GM12892 (cell line): ENCODE data around the gene PEX5.
A peak's percentile ranks its signal among the peaks of the same experiment; 100 is the strongest.
"Not testable (repeated sequence)": the region's sequence is repeated elsewhere in the genome, so short reads cannot be mapped to it uniquely, and the experiment has no call there.

Source experiments
- DNase-seq: peaks from one replicate; pipeline ENCODE4 v3.0.0; 2011; ENCODE audit not compliant: insufficient read length
- FAIRE-seq: peaks from 2 replicates; lab custom pipeline; 2011; peaks lifted over from hg19 to GRCh38; lab: Jason Lieb, UNC
- POLR2A ChIP-seq: IDR thresholded peaks from 2 replicates; pipeline ENCODE4 v1.6.1; 2011; ENCODE audit warnings: low read depth, low read length, control low read depth
- POLR2AphosphoS5 ChIP-seq: IDR thresholded peaks from 2 replicates; pipeline ENCODE4 v1.6.1; 2011; ENCODE audit warnings: low read depth, low read length, control low read depth
- TAF1 ChIP-seq: IDR thresholded peaks from 2 replicates; pipeline ENCODE4 v1.6.1; 2011; ENCODE audit warnings: low read depth, mild to moderate bottlenecking, control low read depth, low read length, borderline replicate concordance

The PEX5 gene

GRCh38 chr12:7161811-7162210 lies 27.7 kb upstream of the PEX5 start:
- TF ChIP-seq TAF1 (no peak), POLR2AphosphoS5 (no peak), POLR2A (no peak)
- no peak for FAIRE-seq
- DNase-seq: no peak

DNA sequence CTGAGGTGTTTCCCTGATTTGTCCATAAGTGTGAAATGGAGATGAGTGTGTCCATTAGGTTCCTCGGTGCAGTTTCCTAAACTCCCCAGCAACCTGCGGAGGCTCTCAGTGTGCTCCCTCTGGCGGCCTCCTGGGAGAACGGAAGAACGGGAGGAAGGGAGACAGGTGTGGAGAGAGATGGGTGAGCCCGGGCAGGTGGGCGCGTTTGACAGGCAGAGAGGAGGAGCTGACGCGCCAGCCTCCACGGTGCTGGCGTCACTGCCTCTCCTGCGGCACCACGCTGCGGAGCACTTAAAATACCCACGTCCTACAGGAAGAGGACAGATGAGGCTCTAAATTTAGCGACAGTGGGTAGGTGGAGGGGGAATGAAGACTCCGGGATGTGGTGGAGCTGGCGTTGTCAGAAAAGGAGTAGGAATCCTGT lies 26.8 kb upstream of the PEX5 start:
- FAIRE-seq (no peak), DNase-seq (no peak)
- TF ChIP-seq POLR2AphosphoS5 (no peak), POLR2A (no peak), TAF1 (no peak)

GRCh38 chr12:7169951-7170350 lies 19.5 kb upstream of the PEX5 start:
- TF ChIP-seq TAF1 (no peak), POLR2AphosphoS5 (no peak), POLR2A (no peak)
- DNase-seq: no peak
- FAIRE-seq: no peak

GRCh38 chr12:7171854-7172253 lies 17.6 kb upstream of the PEX5 start:
- FAIRE-seq: no peak
- DNase-seq: no peak
- TF ChIP-seq POLR2AphosphoS5: no peak

DNA sequence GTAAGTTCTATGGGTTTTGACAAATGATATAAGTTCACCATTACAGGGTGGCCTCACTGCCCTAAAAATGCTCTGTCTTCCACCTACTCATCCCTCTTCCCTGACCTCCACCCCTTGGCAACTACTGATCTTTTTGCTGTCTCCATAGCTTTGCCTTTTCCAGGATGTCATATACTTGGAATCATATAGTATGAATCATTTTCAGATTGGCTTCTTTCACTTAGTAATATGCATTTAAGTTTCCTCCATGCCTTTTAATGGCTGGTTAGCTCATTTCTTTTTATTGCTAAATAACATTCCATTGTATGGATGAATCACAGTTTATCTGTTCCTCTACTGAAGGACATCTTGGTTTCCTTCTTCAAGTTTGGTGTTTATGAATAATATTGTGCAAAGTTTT lies 14.0 kb upstream of the PEX5 start:
- no peak for FAIRE-seq
- DNase-seq: no peak
- TF ChIP-seq POLR2A: no peak

DNA sequence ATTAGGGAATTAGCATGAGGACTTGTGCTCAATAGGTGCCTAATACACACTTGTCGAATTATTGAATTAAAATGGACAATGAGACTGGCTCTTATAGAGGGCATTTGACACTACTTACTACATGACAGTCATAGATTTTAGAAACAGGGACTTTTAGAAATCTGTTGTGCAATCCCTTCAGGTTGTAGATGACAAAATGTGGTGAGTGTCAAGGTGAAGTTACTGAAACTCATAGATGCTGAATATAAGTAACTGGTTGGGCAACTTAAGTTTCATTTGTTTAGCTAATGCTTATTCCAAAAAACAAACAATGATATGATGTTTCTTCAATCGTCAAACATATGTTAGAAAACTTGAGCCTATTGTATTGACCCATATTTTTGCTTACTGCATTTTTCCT lies 12.9 kb upstream of the PEX5 start:
- no peak for TF ChIP-seq POLR2AphosphoS5
- no peak for TF ChIP-seq TAF1
- no peak for TF ChIP-seq POLR2A

DNA sequence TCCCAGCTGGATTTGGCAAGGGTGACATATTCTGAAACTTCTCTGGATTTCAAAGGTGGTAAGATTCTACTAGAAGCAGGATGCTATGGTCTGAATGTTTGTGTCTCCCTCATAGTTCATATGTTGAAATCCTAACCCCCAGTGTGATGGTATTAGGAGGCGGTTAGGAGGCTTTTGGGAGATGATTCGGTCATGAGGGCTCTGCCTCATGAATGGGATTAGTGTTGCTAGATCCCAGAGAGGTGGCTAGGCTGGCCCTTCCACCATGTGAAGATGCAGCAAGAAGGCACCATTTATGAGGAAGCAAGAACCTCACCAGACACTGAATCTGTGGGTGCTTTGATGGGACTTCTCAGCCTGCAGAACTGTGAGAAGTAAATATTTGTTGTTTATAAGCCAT lies 11.0 kb upstream of the PEX5 start:
- no peak for DNase-seq
- no peak for FAIRE-seq
- TF ChIP-seq POLR2AphosphoS5 (no peak), TAF1 (no peak), POLR2A (no peak)

More for the DNA sequence above, 12.9 kb upstream of the PEX5 start:
- no peak for DNase-seq
- FAIRE-seq: no peak

- DNase-seq (no peak), FAIRE-seq (no peak)
- no peak for TF ChIP-seq POLR2AphosphoS5
- TF ChIP-seq POLR2A: no peak
These were observed 8.8 kb upstream of the PEX5 start for GRCh38 chr12:7180685-7181084.

DNA sequence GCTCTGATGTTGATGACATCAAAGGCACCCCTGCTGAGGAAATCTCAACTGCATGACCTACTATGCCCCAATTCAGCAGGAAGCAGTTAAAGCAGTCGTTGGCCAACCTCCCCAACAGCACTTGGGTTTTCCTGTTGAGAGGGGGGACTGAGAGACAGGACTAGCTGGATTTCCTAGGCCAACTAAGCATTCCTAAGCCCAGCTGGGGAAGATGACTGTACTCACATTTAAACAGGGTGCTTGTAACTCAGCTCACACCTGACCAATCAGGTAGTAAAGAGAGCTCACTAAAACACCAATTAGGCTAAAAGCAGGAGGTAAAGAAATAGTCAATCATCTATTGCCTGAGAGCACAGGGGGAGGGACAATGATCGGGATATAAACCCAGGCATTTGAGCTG lies 3.4 kb upstream of the PEX5 start:
- not testable (repeated sequence) for DNase-seq, FAIRE-seq

DNA sequence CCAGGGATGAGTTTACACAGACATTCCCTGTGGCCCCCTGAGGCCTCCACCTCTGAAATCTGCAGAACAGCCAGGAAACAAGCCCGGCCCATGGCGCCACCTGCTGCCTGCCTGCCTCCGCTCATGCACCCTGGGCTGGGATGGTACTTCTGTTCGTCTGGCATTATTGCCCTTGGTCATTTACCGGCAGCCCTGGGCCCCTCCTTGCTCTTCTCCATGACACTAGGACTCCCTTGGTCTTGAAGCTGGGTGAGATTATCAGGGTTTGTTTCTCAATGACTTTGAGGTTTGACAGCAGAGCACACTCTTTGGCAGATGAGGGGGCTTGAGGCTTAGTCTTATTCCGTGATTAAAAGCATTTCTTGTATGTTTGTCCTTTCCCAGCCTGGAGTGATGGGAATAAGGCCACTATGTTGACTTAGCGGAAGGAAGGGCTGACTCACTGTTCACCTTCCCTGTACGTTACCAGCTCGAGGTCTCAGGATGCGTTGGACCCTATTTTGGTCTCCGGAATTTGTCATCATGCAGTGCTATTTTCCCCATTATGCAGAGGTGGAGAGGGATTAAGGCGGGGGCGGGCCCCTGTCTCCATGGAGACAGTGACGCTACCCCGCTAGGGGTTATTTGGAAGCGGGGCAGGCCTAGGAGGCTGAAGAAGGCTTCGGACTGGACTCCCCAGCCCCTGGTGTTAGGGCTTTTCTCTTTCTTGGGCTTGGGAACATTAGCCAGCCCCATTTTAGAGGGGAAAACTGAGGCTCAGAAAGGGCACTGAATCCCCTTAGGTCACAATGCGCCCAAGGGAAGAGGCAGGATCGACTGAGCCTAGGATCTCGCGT lies 706 bp upstream of the PEX5 start:
- TF ChIP-seq POLR2AphosphoS5 (no peak), POLR2A (no peak), TAF1 (no peak)
- DNase-seq: no peak
- no peak for FAIRE-seq

DNA sequence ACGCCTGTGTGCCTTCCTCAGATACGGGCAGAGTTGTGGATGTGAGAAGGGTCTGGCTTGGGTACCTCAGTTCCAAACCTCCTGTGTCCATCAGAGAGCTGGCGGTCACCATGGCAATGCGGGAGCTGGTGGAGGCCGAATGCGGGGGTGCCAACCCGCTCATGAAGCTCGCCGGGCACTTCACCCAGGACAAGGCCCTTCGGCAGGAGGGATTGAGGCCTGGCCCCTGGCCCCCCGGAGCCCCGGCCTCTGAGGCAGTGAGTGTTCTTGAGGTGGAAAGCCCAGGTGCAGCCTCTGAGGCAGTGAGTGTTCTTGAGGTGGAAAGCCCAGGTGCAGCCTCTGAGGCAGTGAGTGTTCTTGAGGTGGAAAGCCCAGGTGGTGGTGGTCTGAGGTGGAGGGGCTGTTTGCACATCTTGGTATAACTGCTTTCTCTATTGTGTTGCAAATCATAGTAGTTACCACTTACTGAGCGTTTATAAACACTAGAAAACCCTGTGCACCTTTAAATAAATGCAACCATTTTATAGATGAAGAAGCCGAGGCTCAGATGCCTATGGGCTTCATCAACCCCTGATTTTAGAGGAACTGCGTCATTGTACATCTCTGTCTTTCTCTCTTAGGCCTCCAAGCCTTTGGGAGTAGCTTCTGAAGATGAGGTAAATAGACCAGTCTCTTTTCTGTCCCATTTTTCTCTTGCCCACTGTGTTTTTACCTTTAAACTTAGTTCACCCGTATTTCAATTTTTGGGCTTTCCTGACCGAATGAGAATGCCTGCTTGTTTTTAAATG lies 976 bp downstream of the PEX5 start:
- peak; percentile 30 for FAIRE-seq
- no peak for TF ChIP-seq POLR2A
- no peak for TF ChIP-seq TAF1
- no peak for TF ChIP-seq POLR2AphosphoS5
- DNase-seq: no peak

DNA sequence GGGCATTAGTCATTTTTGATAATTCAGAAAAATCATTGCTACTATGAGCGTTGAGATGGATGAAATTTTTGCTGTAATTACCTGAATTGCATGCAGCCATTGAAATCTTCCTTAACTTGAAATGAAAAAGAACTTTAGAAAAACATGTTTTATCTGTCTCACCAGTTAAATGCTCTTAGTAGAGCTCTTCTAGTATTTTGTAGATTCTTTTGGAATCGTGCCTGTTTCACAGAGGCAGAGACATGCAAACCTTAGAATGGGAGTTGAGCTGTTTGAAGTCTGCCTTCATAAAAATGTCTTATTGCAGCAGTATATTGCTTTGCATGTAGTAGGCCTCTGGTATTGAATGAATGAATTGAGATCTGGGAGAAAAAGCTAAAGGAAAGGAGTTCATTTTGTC lies 4.2 kb downstream of the PEX5 start:
- DNase-seq (no peak), FAIRE-seq (no peak)
- no peak for TF ChIP-seq POLR2A
- TF ChIP-seq TAF1: no peak
- no peak for TF ChIP-seq POLR2AphosphoS5

DNA sequence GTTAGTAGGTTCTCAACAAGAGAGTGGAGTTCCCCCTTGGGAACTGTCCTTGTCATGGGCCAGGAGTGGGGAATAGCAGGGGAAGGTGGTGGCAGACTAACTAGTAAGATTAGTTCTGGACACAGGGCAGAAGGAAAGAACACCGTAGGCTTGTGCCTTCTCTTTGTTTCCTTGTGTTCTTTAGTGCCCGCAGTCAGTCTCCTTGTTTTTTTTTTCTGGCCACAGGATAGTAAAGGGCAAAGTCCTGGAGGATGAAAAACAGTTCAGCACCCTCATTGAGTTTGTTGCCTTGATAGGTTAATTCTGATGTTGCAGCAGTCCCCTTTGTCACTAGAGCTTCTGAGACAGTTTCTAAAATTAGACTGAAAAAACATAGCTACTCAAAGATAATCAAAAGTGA lies 8.4 kb downstream of the PEX5 start:
- no peak for DNase-seq
- no peak for FAIRE-seq
- TF ChIP-seq TAF1 (no peak), POLR2A (no peak), POLR2AphosphoS5 (no peak)
